ENCODE data around the gene COLEC11. TPM values are rescaled to one million over a fixed set of nuclear protein-coding genes. Genes with fewer than 3 reads are reported as not detected.

COLEC11 gene
- total and polyA plus RNA-seq, 8 donors, result 2.0 to 9.9 (median 3.3) TPM; not detected in 3

- TF ChIP-seq CTCF (IDR thresholded peaks at IDR 0.05) (no peak), EP300 (IDR thresholded peaks at IDR 0.05) (no peak)
- Histone ChIP-seq H3K27me3 (peaks cover 0 to 5% (median 5%) of the 10 kb centered on the region in 3 donors), H3K27ac (no peak overlapping the region), H3K9me3 (no peaks in the 10 kb centered on the region), H3K36me3 (no peaks in the 10 kb centered on the region), H3K4me1 (no peaks in the 10 kb centered on the region), H3K4me3 (no peak overlapping the region)
- intact Hi-C loops (cut with DNase I; ENCODE audit: low total_unique reads), result no loop called here
- peak; percentile 2 to 18 for DNase-seq
- 74 to 90% (median 82%) methylated on average over 13 of the region's 13 CpGs for WGBS, 5 donors
Measured at GRCh38 chr2:3641181-3641580, 46.3 kb downstream of the COLEC11 start.

- intact Hi-C loops (cut with DNase I; ENCODE audit: low total_unique reads), result no loop called here
- Histone ChIP-seq H3K36me3 (no peaks in the 10 kb centered on the region), H3K9me3 (no peaks in the 10 kb centered on the region), H3K4me1 (no peaks in the 10 kb centered on the region), H3K27me3 (peaks cover 0 to 5% (median 1%) of the 10 kb centered on the region in 3 donors), H3K27ac (no peak overlapping the region), H3K4me3 (no peak overlapping the region)
- 85 to 89% (median 86%) methylated on average over 26 of the region's 26 CpGs for WGBS, 5 donors
- DNase-seq, result peak in 1 of 2 donors; percentile 7
- TF ChIP-seq CTCF (IDR thresholded peaks at IDR 0.05), result no peak
- no peak for TF ChIP-seq POLR2A (IDR thresholded peaks at IDR 0.05)
- TF ChIP-seq POLR2AphosphoS5 (IDR thresholded peaks at IDR 0.05), result no peak
- no peak for TF ChIP-seq EP300 (IDR thresholded peaks at IDR 0.05)
Measured at GRCh38 chr2:3641841-3642421, 47.0 kb downstream of the COLEC11 start.

GRCh38 chr2:3642521-3643215 lies 47.8 kb downstream of the COLEC11 start:
- DNase-seq, result peak in 1 of 2 donors; percentile 13
- Histone ChIP-seq H3K27ac (no peak overlapping the region), H3K36me3 (no peaks in the 10 kb centered on the region), H3K4me1 (no peaks in the 10 kb centered on the region), H3K4me3 (no peak overlapping the region), H3K9me3 (no peaks in the 10 kb centered on the region), H3K27me3 (peaks cover 0 to 5% (median 0%) of the 10 kb centered on the region in 3 donors)
- intact Hi-C loops (cut with DNase I; ENCODE audit: low total_unique reads), result no loop called here
- no peak for TF ChIP-seq CTCF (IDR thresholded peaks at IDR 0.05)
- TF ChIP-seq POLR2A (IDR thresholded peaks at IDR 0.05), result no peak
- no peak for TF ChIP-seq EP300 (IDR thresholded peaks at IDR 0.05)
- no peak for TF ChIP-seq POLR2AphosphoS5 (IDR thresholded peaks at IDR 0.05)
- 81 to 85% (median 84%) methylated on average over 18 of the region's 18 CpGs for WGBS, 5 donors

GRCh38 chr2:3643371-3644245 lies 48.7 kb downstream of the COLEC11 start:
- no peak for DNase-seq
- Histone ChIP-seq H3K4me3 (no peak overlapping the region), H3K27me3 (peaks cover 0 to 5% (median 0%) of the 10 kb centered on the region in 3 donors), H3K9me3 (no peaks in the 10 kb centered on the region), H3K36me3 (no peaks in the 10 kb centered on the region), H3K27ac (no peak overlapping the region), H3K4me1 (no peaks in the 10 kb centered on the region)
- TF ChIP-seq POLR2A (IDR thresholded peaks at IDR 0.05) (no peak), CTCF (IDR thresholded peaks at IDR 0.05) (no peak), POLR2AphosphoS5 (IDR thresholded peaks at IDR 0.05) (no peak), EP300 (IDR thresholded peaks at IDR 0.05) (no peak)
- intact Hi-C loops (cut with DNase I; ENCODE audit: low total_unique reads), result no loop called here
- WGBS, 5 donors, result 90 to 94% (median 91%) methylated on average over 45 to 48 of the region's 48 CpGs
